Ishikawa (cell line): ENCODE data around the gene LAMB1.

ENCODE experiments used
- MAX ChIP-seq: IDR thresholded peaks from 2 replicates; pipeline ENCODE4 v1.6.1; 2012
- YY1 ChIP-seq: IDR thresholded peaks from 2 replicates; pipeline ENCODE4 v1.6.1; 2012; ENCODE audit warnings: low read depth

DNA sequence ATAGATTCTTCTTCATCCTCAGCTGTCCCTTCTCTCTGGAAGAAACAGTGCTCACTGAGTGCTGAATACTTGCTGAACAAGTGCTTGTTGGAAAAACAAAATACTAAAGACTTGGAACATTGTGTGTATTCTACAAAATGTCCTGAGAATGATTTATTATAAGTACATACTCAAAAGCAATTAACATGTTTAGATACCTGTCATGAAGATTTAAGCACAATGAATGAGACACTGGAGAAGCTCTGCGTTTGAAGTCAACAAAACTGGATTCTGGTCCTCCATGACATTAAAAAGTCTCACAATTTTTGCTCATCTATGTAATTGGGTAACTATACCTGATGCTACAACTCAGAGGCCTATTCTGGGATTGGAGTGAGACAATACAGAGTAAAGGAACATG, 34.8 kb upstream of the LAMB1 start:
- TF ChIP-seq MAX = no peak
- TF ChIP-seq YY1 = no peak
